GM12865 (cell line): ENCODE measurements around the gene CDC14A.

Source experiments
- DNase-seq: peaks from one replicate; pipeline ENCODE4 v3.0.0; 2010; ENCODE audit warnings: low read depth
- H3K4me3 ChIP-seq: 2 replicates; pipeline ENCODE4 v1.5.1; 2011; ENCODE audit warnings: mild to moderate bottlenecking, low read depth, low read length, control low read depth
- CTCF ChIP-seq: IDR thresholded peaks from 2 replicates; pipeline ENCODE4 v1.5.1; 2011; ENCODE audit warnings: low read length, control low read depth, low read depth, inconsistent platforms; ENCODE audit not compliant: insufficient read depth; ENCODE audit errors: missing control alignments

CDC14A gene

GRCh38 chr1:100479620-100480338 lies 127.5 kb downstream of the CDC14A start:
- no peak for DNase-seq

DNA sequence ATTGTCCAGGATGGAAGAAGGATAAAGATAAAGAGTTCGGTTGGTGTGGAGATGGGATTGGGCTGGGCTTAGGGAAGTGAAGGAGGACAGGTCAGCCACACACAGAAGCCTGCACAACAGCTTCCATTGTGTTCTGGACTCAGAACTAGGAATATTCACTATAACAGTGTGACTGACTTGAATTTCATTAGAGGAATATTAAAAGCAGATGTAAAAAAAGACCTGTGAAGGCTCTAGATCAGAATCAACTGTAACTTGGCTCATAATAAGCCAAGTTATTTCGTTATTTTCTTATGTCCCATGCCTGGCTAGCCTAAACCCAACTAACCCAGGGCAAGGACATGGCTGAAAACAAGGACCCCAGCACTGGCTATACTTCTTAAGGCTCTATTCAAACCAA lies 129.0 kb downstream of the CDC14A start:
- DNase-seq = no peak
- TF ChIP-seq CTCF = no peak
- no peak overlapping the region for H3K4me3 ChIP-seq

More at GRCh38 chr1:100479620-100480338, 127.5 kb downstream of the CDC14A start:
- no peak overlapping the region for H3K4me3 ChIP-seq
- TF ChIP-seq CTCF = no peak

GRCh38 chr1:100482167-100482566 lies 129.9 kb downstream of the CDC14A start:
- no peak overlapping the region for H3K4me3 ChIP-seq
- no peak for DNase-seq
- no peak for TF ChIP-seq CTCF

DNA sequence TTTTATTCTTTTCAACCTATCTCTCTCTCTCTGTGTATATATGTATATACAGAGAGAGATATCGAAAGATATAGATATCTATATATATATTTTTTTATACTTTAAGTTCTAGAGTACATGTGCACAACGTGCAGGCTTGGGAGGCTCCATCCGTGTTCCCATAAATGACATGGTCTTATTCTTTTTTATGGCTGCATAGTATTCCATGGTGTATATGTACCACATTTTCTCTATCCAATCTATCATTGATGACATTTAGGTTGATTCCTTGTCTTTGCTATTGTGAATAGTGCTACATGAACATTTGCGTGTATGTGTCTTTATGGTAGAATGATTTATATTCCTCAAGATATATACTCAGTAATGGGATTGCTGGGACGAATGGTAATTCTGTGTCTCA lies 130.4 kb downstream of the CDC14A start:
- TF ChIP-seq CTCF = no peak
- no peak overlapping the region for H3K4me3 ChIP-seq
- no peak for DNase-seq

- no peak for TF ChIP-seq CTCF
- no peak overlapping the region for H3K4me3 ChIP-seq
- DNase-seq = no peak
These were observed 130.9 kb downstream of the CDC14A start for GRCh38 chr1:100483230-100483629.

DNA sequence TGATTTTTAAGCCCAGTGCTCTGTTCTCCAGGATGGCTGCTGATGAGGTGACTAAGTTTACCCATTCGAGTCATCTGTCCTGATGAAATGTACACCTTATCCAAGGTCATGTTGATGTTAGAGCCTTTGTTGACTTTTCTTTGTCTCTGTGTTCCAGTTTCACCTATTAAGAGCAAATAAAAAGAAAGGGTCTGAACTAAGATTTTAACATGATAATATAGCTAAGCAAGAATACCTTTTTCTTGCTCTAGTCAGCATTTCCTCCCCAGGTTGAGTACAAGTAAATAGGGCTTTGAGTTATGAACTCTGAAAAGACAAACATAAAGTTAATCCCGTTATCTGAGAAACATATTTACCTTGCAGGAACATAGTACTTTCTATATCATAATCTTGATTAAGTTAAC lies 133.6 kb downstream of the CDC14A start:
- DNase-seq = no peak
- no peak overlapping the region for H3K4me3 ChIP-seq
- no peak for TF ChIP-seq CTCF
